Brain microvascular endothelial cell (primary cell): ENCODE data around the gene PPIF.

Source experiments
- DNase-seq: peaks from one replicate; pipeline ENCODE4 v3.0.0-alpha.2; 2020
- H3K27ac ChIP-seq: fragments of 250-450 bp; sonication (Bioruptor Pico); 2 replicates; pipeline ENCODE4 v1.5.1; 2020; ENCODE audit warnings: mild to moderate bottlenecking, moderate library complexity
- H3K27me3 ChIP-seq: fragments of 250-450 bp; sonication (Bioruptor Pico); replicated peaks from 2 replicates; pipeline ENCODE4 v1.5.1; 2020; ENCODE audit warnings: mild to moderate bottlenecking
- H3K36me3 ChIP-seq: fragments of 250-450 bp; sonication (Bioruptor Pico); replicated peaks from 2 replicates; pipeline ENCODE4 v1.5.1; 2020; ENCODE audit warnings: mild to moderate bottlenecking
- H3K4me3 ChIP-seq: 2 replicates; pipeline ENCODE4 v1.5.1; 2011; ENCODE audit warnings: low read depth, mild to moderate bottlenecking, control low read depth, low read length, moderate library complexity
- CTCF ChIP-seq: IDR thresholded peaks from 2 replicates; pipeline ENCODE4 v1.5.1; 2011; ENCODE audit warnings: low read depth, mild to moderate bottlenecking, moderate library complexity, low read length, control low read depth, inconsistent platforms; ENCODE audit errors: missing control alignments
- in situ Hi-C: cut with HindIII; loops from 2 replicates; pipeline ENCODE4 v1.10.0; 2017; ENCODE audit warnings: low sequenced_read_pairs, low pct_ligation_motif_present

PPIF gene

GRCh38 chr10:79315602-79315920 lies 31.7 kb upstream of the PPIF start:
- H3K27me3 ChIP-seq: no peaks in the 10 kb centered on the region
- DNase-seq: no peak
- no peak for TF ChIP-seq CTCF
- H3K4me3 ChIP-seq: no peak overlapping the region
- peaks cover 15% of the 10 kb centered on the region for H3K36me3 ChIP-seq
- in situ Hi-C loops: no loop called here
- H3K27ac ChIP-seq: no peak overlapping the region

- Histone ChIP-seq H3K4me3 (no peak overlapping the region), H3K27me3 (no peaks in the 10 kb centered on the region), H3K27ac (no peak overlapping the region), H3K36me3 (peaks cover 13% of the 10 kb centered on the region)
- no peak for DNase-seq
- in situ Hi-C loops: no loop called here
- peak; percentile 20 for TF ChIP-seq CTCF
Measured at GRCh38 chr10:79316671-79317431, 30.4 kb upstream of the PPIF start.

- no peak for DNase-seq
- no peak for TF ChIP-seq CTCF
- Histone ChIP-seq H3K27me3 (no peaks in the 10 kb centered on the region), H3K27ac (no peak overlapping the region), H3K36me3 (peaks cover 4% of the 10 kb centered on the region), H3K4me3 (no peak overlapping the region)
- in situ Hi-C loops: no loop called here
Measured at GRCh38 chr10:79318369-79318768, 28.9 kb upstream of the PPIF start.

GRCh38 chr10:79319115-79319771 lies 28.0 kb upstream of the PPIF start:
- Histone ChIP-seq H3K27me3 (no peaks in the 10 kb centered on the region), H3K4me3 (no peak overlapping the region), H3K36me3 (no peaks in the 10 kb centered on the region), H3K27ac (no peak overlapping the region)
- in situ Hi-C loops: no loop called here
- no peak for DNase-seq
- TF ChIP-seq CTCF: no peak

GRCh38 chr10:79320316-79320715 lies 27.0 kb upstream of the PPIF start:
- Histone ChIP-seq H3K27ac (no peak overlapping the region), H3K36me3 (no peaks in the 10 kb centered on the region), H3K27me3 (no peaks in the 10 kb centered on the region), H3K4me3 (no peak overlapping the region)
- no peak for TF ChIP-seq CTCF
- no peak for DNase-seq
- in situ Hi-C loops: no loop called here
